Right lobe of liver (tissue), 6 donors: ENCODE results near the gene CDKN3. TPM values are rescaled to one million over a fixed set of nuclear protein-coding genes. Genes with fewer than 3 reads are reported as not detected.
A peak's percentile ranks its signal among the peaks of the same experiment; 100 is the strongest.

Experiments
- ATAC-seq, 4 donors: fragments of 200-7000 bp; cut with Tn5 transposase; one replicate each; pipeline ENCODE4 v1.9.1; 2020; ENCODE audit warnings: mild to moderate bottlenecking in 4 of 4, moderate library complexity in 4 of 4
- DNase-seq, 3 donors: peaks; one replicate each; pipeline ENCODE4 v3.0.0-alpha.2; 2020
- H3K27ac ChIP-seq, 3 donors: fragments of 200-600 bp; one replicate each; pipeline ENCODE4 v1.8.0; 2022
- H3K27me3 ChIP-seq, 2 donors: fragments of 200-600 bp; one replicate each; pipeline ENCODE4 v1.8.0; 2022
- H3K36me3 ChIP-seq, 4 donors: fragments of 200-600 bp; sonication (generic) in 1 of 4; one replicate each; pipeline versions ENCODE4 v1.5.1 to v1.8.0; 2017 to 2022; ENCODE audit warnings: control low read depth in 1 of 4
- H3K4me1 ChIP-seq, 4 donors: fragments of 200-600 bp; sonication (generic) in 1 of 4; one replicate each; pipeline versions ENCODE4 v1.5.1 to v1.8.0; 2017 to 2022; ENCODE audit warnings: control low read depth in 1 of 4
- H3K4me3 ChIP-seq, 3 donors: fragments of 200-600 bp; one replicate each; pipeline ENCODE4 v1.8.0; 2022
- H3K9me3 ChIP-seq, 4 donors: fragments of 200-600 bp; sonication (generic) in 1 of 4; one replicate each; pipeline versions ENCODE4 v1.5.1 to v1.8.0; 2017 to 2022; ENCODE audit warnings: control low read depth in 1 of 4
- POLR2A ChIP-seq: fragments of 450-650 bp; IDR thresholded peaks from one replicate; pipeline ENCODE4 v1.6.1; 2017; ENCODE audit warnings: antibody characterized with exemption, mild to moderate bottlenecking
- WGBS: methylation state at CpG from one replicate; pipeline ENCODE4 v1.1.6; 2018; ENCODE audit warnings: low coverage, low lambda C conversion rate; ENCODE audit not compliant: insufficient coverage; ENCODE audit errors: missing lambda C conversion rate; 5-methylcytosine and 5-hydroxymethylcytosine counted together
- intact Hi-C, 2 donors: fragments of 100-400 bp; cut with DNase I; formaldehyde crosslinking; loops; one replicate each; pipeline versions ENCODE4 v1.11.2 to v1.14.1; 2022
- total RNA-seq, 6 experiments: library from RNA; depleted of rRNA in 2 of 6; stranded (reverse); fragments of >200 nt in 2 of 6; fragmentation: NEBNext Ultra II Directional in 3 of 6; extraction: Animal tissue kit (Norgen Biotek cat#: 25700) in 3 of 6; gene quantifications; one replicate each; pipeline versions ENCODE4 v1.1.0 to v1.2.4, GENCODE V29; 2016 to 2023
- TF ChIP-seq, protein P1 (sequence below), 4 donors: fragments of 200-600 bp in 3 of 4; fragments of 450-650 bp in 1 of 4; IDR thresholded peaks; one replicate each; pipeline versions ENCODE4 v1.5.1 to v1.8.0; 2016 to 2022; ENCODE audit warnings: antibody characterized with exemption in 4 of 4, mild to moderate bottlenecking in 2 of 4
- donor health status: DM: no; HTN: yes; CAD: no.
- donor health status: DM: no; HTN: no; CAD: no.
- donor health status: DM: no; HTN: no; CAD: no.
- donor health status: DM: no; HTN: yes; CAD: no.
- donor health status: DM: no; HTN: yes; CAD: no.

CDKN3 gene
- total RNA-seq, 6 experiments from 2014 or later: 0.59 to 7.3 (median 2.4) TPM; not detected in 1

DNA sequence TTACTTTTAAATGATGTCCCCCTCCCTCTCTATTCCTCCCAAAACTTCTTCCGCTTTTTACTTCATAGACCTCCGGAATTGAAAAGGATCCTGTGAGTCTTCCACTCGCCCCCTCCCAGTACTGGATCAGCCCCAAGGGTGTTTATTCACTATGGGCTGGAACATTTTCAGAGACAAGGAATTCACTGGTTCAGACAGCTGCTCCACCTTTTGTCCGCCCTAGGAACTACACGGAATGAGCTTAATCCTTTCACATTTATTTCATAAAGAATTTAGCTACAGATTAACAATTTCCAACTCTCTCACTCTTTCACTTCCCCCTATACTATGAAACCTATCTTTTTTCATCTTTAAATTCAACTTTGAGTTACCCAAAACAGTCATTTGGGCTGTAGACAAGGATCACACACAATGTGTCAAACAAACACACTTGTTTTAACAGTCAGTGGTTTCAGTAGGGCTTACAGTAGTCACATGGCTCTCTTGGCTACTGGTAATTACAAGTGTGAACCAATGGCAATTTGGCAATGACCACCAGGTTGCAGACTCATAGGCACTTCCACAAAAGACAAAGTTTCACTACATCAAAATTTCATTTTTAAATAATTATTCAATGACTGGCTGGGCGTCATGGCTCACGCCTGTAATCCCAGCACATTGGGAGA is 23.8 kb downstream of the CDKN3 start:
- TF ChIP-seq, protein P1, sequence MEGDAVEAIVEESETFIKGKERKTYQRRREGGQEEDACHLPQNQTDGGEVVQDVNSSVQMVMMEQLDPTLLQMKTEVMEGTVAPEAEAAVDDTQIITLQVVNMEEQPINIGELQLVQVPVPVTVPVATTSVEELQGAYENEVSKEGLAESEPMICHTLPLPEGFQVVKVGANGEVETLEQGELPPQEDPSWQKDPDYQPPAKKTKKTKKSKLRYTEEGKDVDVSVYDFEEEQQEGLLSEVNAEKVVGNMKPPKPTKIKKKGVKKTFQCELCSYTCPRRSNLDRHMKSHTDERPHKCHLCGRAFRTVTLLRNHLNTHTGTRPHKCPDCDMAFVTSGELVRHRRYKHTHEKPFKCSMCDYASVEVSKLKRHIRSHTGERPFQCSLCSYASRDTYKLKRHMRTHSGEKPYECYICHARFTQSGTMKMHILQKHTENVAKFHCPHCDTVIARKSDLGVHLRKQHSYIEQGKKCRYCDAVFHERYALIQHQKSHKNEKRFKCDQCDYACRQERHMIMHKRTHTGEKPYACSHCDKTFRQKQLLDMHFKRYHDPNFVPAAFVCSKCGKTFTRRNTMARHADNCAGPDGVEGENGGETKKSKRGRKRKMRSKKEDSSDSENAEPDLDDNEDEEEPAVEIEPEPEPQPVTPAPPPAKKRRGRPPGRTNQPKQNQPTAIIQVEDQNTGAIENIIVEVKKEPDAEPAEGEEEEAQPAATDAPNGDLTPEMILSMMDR (IDR thresholded peaks at IDR 0.05): peak; percentile 42 to 61 (median 56)
- no peak for TF ChIP-seq POLR2A
- no peak for DNase-seq
- intact Hi-C loops: no loop called here
- no peak overlapping the region for H3K27ac ChIP-seq
- no peaks in the 10 kb centered on the region for H3K9me3 ChIP-seq
- WGBS: 23% methylated on average over 5 of the region's 7 CpGs
- H3K36me3 ChIP-seq: peaks cover 0 to 6% (median 1%) of the 10 kb centered on the region in 4 donors
- no peak overlapping the region for H3K4me3 ChIP-seq
- ATAC-seq: peak; percentile 73 to 82 (median 78)
- peaks cover 0 to 5% (median 0%) of the 10 kb centered on the region in 4 donors for H3K4me1 ChIP-seq
- H3K27me3 ChIP-seq: no peaks in the 10 kb centered on the region

GRCh38 chr14:54423991-54424390 is 27.2 kb downstream of the CDKN3 start:
- intact Hi-C loops: no loop called here
- DNase-seq (no peak), ATAC-seq (no peak)
- Histone ChIP-seq H3K27ac (no peak overlapping the region), H3K36me3 (peaks cover 2 to 35% (median 9%) of the 10 kb centered on the region in 4 donors), H3K27me3 (no peaks in the 10 kb centered on the region), H3K9me3 (no peaks in the 10 kb centered on the region), H3K4me3 (no peak overlapping the region), H3K4me1 (peaks cover 0 to 6% (median 0%) of the 10 kb centered on the region in 4 donors)
- no peak for TF ChIP-seq POLR2A
- TF ChIP-seq, protein P1 (IDR thresholded peaks at IDR 0.05): no peak

- no peak overlapping the region for H3K27ac ChIP-seq
- peaks cover 0 to 6% (median 0%) of the 10 kb centered on the region in 4 donors for H3K4me1 ChIP-seq
- no peak for DNase-seq
- intact Hi-C loops: no loop called here
- no peak overlapping the region for H3K4me3 ChIP-seq
- no peaks in the 10 kb centered on the region for H3K27me3 ChIP-seq
- H3K9me3 ChIP-seq: no peaks in the 10 kb centered on the region
- TF ChIP-seq POLR2A: no peak
- TF ChIP-seq, protein P1 (IDR thresholded peaks at IDR 0.05): no peak
- 39% methylated on average over 4 of the region's 4 CpGs for WGBS
- peak in 1 of 4 donors; percentile 50 for ATAC-seq
- H3K36me3 ChIP-seq: peaks cover 6 to 40% (median 12%) of the 10 kb centered on the region in 4 donors
Observed at GRCh38 chr14:54424479-54424901, 27.7 kb downstream of the CDKN3 start.

DNA sequence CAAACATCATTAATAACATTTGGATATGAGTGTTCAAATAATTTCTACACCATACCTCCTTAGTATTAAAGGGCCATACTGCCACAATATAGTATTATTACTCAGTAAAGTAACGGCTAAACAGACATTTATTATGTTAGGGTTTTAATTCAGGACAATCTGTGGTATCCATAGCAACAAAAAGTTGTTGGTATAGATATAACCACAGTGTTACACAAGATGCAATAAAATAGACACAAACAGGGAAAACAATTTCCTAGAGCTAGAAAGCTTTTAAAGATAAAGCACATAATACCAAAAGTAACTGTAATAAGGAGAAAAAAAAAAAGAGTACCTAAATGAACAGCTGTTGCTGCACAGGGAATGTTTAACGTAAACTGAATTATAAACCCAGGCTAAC is 28.3 kb downstream of the CDKN3 start:
- TF ChIP-seq, protein P1 (IDR thresholded peaks at IDR 0.05): no peak
- TF ChIP-seq POLR2A: no peak
- intact Hi-C loops: no loop called here

More for the DNA sequence above, 28.3 kb downstream of the CDKN3 start:
- Histone ChIP-seq H3K27me3 (no peaks in the 10 kb centered on the region), H3K9me3 (no peaks in the 10 kb centered on the region), H3K36me3 (peaks cover 6 to 46% (median 15%) of the 10 kb centered on the region in 4 donors), H3K27ac (no peak overlapping the region), H3K4me1 (peaks cover 0 to 6% (median 0%) of the 10 kb centered on the region in 4 donors), H3K4me3 (no peak overlapping the region)
- DNase-seq: no peak
- ATAC-seq: no peak
- 68% methylated on average over 2 of the region's 2 CpGs for WGBS
